CD4-positive, alpha-beta T cell treated with Interleukin-6 at 100 ng/mL for 8 hours (primary cell): ENCODE data around the gene ACRV1.

Experiments used
- DNase-seq: peaks from one replicate; pipeline ENCODE4 v3.0.0-alpha.2; 2020; ENCODE audit warnings: mixed read lengths, low spot score

Gene ACRV1

DNA sequence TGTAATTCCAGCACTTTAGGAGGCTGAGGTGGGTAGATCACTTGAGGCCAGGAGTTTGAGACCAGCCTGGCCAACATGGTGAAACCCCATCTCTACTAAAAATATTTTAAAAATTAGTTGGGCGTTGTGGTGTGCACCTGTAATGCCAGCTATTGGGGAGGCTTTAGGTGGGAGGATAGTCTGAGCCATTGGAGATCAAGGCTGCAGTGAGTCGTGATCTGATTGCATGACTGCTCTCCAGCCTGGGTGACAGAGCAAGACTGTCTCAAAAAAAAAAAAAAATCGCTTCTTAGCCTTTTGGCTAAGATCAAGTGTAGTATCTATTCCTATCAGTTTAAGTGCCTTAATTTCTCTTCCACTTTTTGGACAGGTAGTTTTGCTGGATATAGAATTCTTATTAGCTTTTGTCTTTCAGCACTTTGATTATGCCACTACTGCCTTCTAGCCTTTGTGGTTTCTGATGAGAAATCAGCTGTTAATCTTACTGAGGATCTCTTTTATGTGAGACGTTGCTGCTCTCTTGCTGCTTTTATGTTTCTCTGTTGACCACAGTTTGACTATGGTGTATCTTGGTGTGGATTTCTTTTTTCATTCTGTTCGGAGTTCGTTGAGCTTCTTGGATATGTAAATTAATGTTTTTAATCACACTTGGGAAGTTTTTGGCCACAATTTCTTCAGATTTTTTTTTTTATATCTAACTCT is 31.0 kb downstream of the ACRV1 start:
- no peak for DNase-seq

- DNase-seq, result no peak
Observed at GRCh38 chr11:125645871-125646270, 34.8 kb downstream of the ACRV1 start.

- DNase-seq, result no peak
Observed at GRCh38 chr11:125638315-125638714, 42.3 kb downstream of the ACRV1 start.

DNA sequence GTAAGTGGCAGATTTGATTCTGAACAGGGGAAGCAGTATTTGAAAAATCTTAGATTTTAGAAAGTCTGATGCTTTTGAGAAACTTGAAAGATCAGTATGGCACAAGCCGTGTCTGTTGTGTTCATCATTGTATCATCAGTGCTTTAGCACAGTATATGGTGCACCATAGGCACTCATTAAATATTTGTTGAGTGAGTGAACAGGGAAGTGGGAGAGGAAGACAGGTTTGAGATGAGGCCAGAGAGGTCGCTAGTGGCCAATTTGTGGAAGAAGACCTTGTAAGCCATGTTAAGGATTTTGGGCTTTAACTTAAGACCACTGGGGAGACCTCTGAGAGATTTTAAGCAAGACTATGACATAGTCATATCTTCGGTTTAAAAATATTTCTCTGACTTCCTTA is 42.8 kb downstream of the ACRV1 start:
- no peak for DNase-seq

- no peak for DNase-seq
Observed at GRCh38 chr11:125627236-125627910, 53.3 kb downstream of the ACRV1 start.

- DNase-seq, result peak; percentile 22
Observed at GRCh38 chr11:125626288-125626950, 54.2 kb downstream of the ACRV1 start.

DNA sequence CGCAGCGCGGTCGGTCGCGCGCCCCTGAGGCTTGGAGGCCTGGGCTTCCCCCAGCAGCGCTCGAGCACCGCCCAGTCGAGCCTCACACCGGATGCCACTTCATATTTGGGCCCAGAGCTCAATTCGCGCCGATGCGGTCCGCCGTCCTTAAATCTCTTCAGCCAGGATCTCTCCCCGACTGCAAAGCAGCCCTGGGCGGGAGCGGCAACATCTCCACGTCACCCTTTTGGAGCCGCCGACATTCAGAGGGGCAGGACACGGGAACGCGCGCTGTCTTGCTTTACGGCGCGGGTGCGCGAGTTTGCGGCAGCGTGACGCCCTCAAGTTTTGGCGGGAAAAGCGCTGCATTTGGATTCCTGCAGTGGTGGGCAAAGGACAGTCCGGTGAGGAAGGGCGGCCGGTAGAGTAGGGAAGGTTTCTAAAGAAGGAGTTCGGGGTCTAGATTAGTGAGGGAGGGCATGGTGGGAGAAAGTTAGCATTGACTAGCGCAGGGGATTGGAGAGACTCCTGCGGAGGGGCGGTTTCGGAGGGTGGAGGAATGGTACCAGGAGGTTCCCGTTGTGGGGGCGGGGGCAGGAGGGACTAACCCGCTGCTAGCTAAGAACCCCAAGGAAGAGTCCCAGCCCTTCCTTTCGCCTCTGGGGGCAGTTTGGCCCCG is 54.9 kb downstream of the ACRV1 start:
- DNase-seq, result peak; percentile 79

DNA sequence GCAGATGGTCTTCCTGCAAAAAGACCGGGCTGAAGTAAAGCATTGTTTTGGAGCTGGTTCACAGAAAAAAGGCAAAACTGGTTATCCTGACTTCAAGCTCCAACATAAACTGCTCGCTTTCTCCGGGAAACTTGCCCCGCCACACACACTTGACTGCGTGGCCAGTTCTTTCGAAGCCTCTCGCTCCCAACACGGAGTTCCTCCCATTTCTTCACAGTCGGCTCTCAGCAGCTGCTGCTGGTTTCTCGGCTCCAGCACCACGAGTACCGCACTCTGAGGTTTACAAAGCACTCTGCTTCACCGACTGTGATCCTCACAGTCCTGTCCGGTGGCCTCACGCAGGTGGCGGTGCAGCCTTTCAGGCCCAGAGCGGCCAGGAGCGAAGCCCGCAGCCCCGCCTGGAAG is 55.4 kb downstream of the ACRV1 start:
- DNase-seq, result no peak

DNA sequence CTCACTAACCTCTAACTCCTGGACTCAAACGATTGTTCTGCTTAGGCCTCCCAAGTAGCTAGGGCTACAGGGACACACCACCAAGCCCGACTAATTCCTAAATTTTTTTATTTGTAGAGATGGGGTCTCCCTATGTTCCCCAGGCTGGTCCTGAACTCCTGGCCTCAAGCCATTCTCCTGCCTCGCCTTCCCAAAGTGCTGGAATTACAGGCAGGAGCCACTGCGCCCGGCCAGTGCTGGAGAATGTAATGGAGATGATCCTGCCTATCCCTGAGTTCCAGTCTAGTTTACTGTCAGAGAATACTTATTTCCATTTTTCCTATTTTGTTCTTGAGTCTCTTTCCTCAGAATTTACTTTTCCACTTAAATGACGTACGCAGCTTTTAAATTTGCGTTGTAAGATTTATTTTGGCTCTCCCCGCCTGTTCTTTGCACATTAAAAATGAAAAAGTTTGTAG is 55.9 kb downstream of the ACRV1 start, which contains the start of gene CHEK1:
CHEK1 (plus strand) TSS at position 408 of the 458 bp plus-strand sequence. CDS start 1,606 bp downstream, outside the sequence.
- no peak for DNase-seq

DNA sequence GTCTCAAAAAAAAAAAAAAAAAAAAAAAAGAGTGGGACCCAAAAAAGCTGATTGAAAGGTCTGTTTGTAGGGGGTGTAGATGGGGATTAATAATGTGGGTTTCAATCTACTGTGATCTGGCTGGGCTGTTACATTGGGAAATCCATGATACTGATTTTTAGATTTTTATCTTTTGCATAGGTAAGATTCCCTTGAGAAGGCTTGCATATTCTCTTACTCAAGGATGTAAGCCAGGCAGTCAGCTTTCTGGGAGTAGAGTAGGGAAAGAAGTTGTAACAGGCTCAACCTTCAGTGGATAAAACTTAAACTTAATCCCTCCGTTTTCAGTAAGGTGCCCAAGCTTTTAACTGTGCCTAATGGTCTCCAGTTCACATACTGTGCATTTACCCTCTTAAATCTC is 57.6 kb downstream of the ACRV1 start:
- no peak for DNase-seq

GRCh38 chr11:125621995-125622394 is 58.7 kb downstream of the ACRV1 start:
- DNase-seq, result no peak
